Measurements from ENCODE around the gene SLC22A8. TPM values are rescaled to one million over a fixed set of nuclear protein-coding genes. Genes with fewer than 3 reads are reported as not detected.

The SLC22A8 gene
- polyA plus RNA-seq, 3 donors: not detected

DNA sequence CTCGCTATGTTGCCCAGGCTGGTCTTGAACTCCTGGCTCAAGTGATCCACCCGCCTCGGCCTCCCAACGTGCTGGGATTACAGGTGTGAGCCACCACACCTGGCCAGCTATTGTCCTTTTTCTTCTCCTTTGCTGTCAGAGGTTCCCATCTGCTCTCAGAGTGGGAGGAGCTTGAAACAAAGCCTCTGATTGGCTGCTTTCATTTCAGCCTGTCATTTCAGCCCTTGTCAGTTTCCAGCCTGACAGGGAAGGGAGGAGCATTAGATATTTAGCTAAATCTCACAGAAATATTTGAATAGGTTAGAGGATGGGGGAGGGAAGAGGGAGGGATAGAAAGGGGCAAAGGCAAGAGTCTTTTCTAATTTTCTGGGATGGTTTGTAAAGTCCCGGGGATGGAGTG is 39.5 kb downstream of the SLC22A8 start:
- WGBS (ENCODE audit: insufficient coverage): 90% methylated on average over 5 of the region's 5 CpGs
- Histone ChIP-seq H3K27me3 (ENCODE audit: control insufficient read depth in 2 of 2, insufficient read depth in 2 of 2, low read length in 2 of 2) (peaks cover 0 to 2% of the 10 kb centered on the region in 2 donors), H2AFZ (ENCODE audit: insufficient read depth, low read depth, low read length, poor library complexity, severe bottlenecking) (no peak overlapping the region), H3K27ac (ENCODE audit: low read depth in 1 of 2, low read length in 2 of 2) (no peak overlapping the region), H3K9ac (ENCODE audit: insufficient read depth, low read length, poor library complexity, severe bottlenecking) (no peak overlapping the region), H3K9me3 (replicated peaks in 1 of 2; ENCODE audit: control insufficient read depth in 1 of 2, insufficient read depth in 1 of 2, low read length in 2 of 2) (no peaks in the 10 kb centered on the region), H3K4me1 (ENCODE audit: control insufficient read depth in 1 of 2, insufficient read depth in 2 of 2, low read length in 2 of 2) (no peaks in the 10 kb centered on the region), H4K20me1 (ENCODE audit: insufficient read depth, low read length) (no peaks in the 10 kb centered on the region), H3K79me2 (ENCODE audit: insufficient read depth, low read length) (no peaks in the 10 kb centered on the region), H3K4me2 (replicated peaks; ENCODE audit: extremely low read depth, low read length, poor library complexity, severe bottlenecking) (no peak overlapping the region), H3K4me3 (replicated peaks in 1 of 3; ENCODE audit: low read depth in 2 of 3, low read length in 3 of 3) (no peak overlapping the region), H3K36me3 (replicated peaks in 1 of 2; ENCODE audit: control insufficient read depth in 1 of 2, insufficient read depth in 2 of 2, low read length in 2 of 2) (no peaks in the 10 kb centered on the region)
- no peaks in the 10 kb centered on the region for H3K4me1 Mint-ChIP-seq
- intact Hi-C loops (cut with micrococcal nuclease): no loop called here
- no peak overlapping the region for H3K27ac Mint-ChIP-seq
- peaks cover 0 to 3% (median 0%) of the 10 kb centered on the region in 7 donors for H3K9me3 Mint-ChIP-seq
- TF ChIP-seq, protein P1, sequence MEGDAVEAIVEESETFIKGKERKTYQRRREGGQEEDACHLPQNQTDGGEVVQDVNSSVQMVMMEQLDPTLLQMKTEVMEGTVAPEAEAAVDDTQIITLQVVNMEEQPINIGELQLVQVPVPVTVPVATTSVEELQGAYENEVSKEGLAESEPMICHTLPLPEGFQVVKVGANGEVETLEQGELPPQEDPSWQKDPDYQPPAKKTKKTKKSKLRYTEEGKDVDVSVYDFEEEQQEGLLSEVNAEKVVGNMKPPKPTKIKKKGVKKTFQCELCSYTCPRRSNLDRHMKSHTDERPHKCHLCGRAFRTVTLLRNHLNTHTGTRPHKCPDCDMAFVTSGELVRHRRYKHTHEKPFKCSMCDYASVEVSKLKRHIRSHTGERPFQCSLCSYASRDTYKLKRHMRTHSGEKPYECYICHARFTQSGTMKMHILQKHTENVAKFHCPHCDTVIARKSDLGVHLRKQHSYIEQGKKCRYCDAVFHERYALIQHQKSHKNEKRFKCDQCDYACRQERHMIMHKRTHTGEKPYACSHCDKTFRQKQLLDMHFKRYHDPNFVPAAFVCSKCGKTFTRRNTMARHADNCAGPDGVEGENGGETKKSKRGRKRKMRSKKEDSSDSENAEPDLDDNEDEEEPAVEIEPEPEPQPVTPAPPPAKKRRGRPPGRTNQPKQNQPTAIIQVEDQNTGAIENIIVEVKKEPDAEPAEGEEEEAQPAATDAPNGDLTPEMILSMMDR (IDR thresholded peaks at IDR 0.05): no peak
- no peaks in the 10 kb centered on the region for H3K36me3 Mint-ChIP-seq
- H3K4me3 Mint-ChIP-seq: no peak overlapping the region
- H3K27me3 Mint-ChIP-seq (ENCODE audit: low read depth in 3 of 3): peaks cover 17 to 26% (median 18%) of the 10 kb centered on the region in 3 donors
- DNase-seq: no peak

- Histone ChIP-seq H3K4me2 (replicated peaks; ENCODE audit: extremely low read depth, low read length, poor library complexity, severe bottlenecking) (no peak overlapping the region), H3K4me3 (replicated peaks in 1 of 3; ENCODE audit: low read depth in 2 of 3, low read length in 3 of 3) (no peak overlapping the region), H4K20me1 (ENCODE audit: insufficient read depth, low read length) (no peaks in the 10 kb centered on the region), H3K9me3 (replicated peaks in 1 of 2; ENCODE audit: control insufficient read depth in 1 of 2, insufficient read depth in 1 of 2, low read length in 2 of 2) (no peaks in the 10 kb centered on the region), H3K27ac (ENCODE audit: low read depth in 1 of 2, low read length in 2 of 2) (no peak overlapping the region), H3K79me2 (ENCODE audit: insufficient read depth, low read length) (no peaks in the 10 kb centered on the region), H3K36me3 (replicated peaks in 1 of 2; ENCODE audit: control insufficient read depth in 1 of 2, insufficient read depth in 2 of 2, low read length in 2 of 2) (no peaks in the 10 kb centered on the region), H3K9ac (ENCODE audit: insufficient read depth, low read length, poor library complexity, severe bottlenecking) (no peak overlapping the region), H3K27me3 (ENCODE audit: control insufficient read depth in 2 of 2, insufficient read depth in 2 of 2, low read length in 2 of 2) (peaks cover 0 to 2% of the 10 kb centered on the region in 2 donors), H2AFZ (ENCODE audit: insufficient read depth, low read depth, low read length, poor library complexity, severe bottlenecking) (no peak overlapping the region), H3K4me1 (ENCODE audit: control insufficient read depth in 1 of 2, insufficient read depth in 2 of 2, low read length in 2 of 2) (no peaks in the 10 kb centered on the region)
- H3K36me3 Mint-ChIP-seq: no peaks in the 10 kb centered on the region
- intact Hi-C loops (cut with micrococcal nuclease): no loop called here
- peaks cover 0 to 3% (median 0%) of the 10 kb centered on the region in 7 donors for H3K9me3 Mint-ChIP-seq
- TF ChIP-seq, protein P1 (IDR thresholded peaks at IDR 0.05): peak; percentile 19
- H3K27ac Mint-ChIP-seq: no peak overlapping the region
- 24% methylated on average over 7 of the region's 9 CpGs for WGBS (ENCODE audit: insufficient coverage)
- peaks cover 18 to 32% (median 20%) of the 10 kb centered on the region in 3 donors for H3K27me3 Mint-ChIP-seq (ENCODE audit: low read depth in 3 of 3)
- no peak for DNase-seq
- H3K4me1 Mint-ChIP-seq: no peaks in the 10 kb centered on the region
- no peak overlapping the region for H3K4me3 Mint-ChIP-seq
These were observed 40.7 kb downstream of the SLC22A8 start for GRCh38 chr11:62974848-62975522.

All from CD14-positive monocyte (primary cell).